H1 (cell line): ENCODE measurements around the gene B3GALT4.

Source experiments
- NRF1 ChIP-seq: IDR thresholded peaks from 2 replicates; pipeline ENCODE4 v1.6.1; 2011; ENCODE audit warnings: mild to moderate bottlenecking, low read depth, low read length, improper control_type of control experiment
- POLR2A ChIP-seq, 2 experiments: IDR thresholded peaks; 1 replicate in 1 of 2; 2 replicates in 1 of 2; pipeline ENCODE4 v1.6.1; 2011; ENCODE audit warnings: low read depth in 2 of 2, low read length in 2 of 2, mild to moderate bottlenecking in 2 of 2; ENCODE audit errors: control extremely low read depth in 1 of 2

GRCh38 chr6:33248932-33249731, 27.8 kb upstream of the B3GALT4 start:
- 0 out of 2 replicates have a peak, but pooled peaks have one; percentile 9 for TF ChIP-seq NRF1
- peak in 1 of 2 experiments; percentile 70; a peak in 2 of 3 replicates for TF ChIP-seq POLR2A (IDR thresholded peaks at IDR 0.05; ENCODE audit: control extremely low read depth in 1 of 2, low read depth in 2 of 2, low read length in 2 of 2)
